CD8-positive, alpha-beta memory T cell (primary cell): ENCODE measurements around the gene ERCC6L2. TPM values are rescaled to one million over a fixed set of nuclear protein-coding genes. Genes with fewer than 3 reads are reported as not detected.
A peak's percentile ranks its signal among the peaks of the same experiment; 100 is the strongest.

Experiments used
- CTCF ChIA-PET: fragments of 350-600 bp; sonication (Branson Sonifier 250); formaldehyde crosslinking; loops from one replicate; lab custom pipeline; 2021; ENCODE audit warnings: antibody characterized with exemption; lab: Charles Lee
- POLR2A ChIA-PET: fragments of 350-600 bp; sonication (Branson Sonifier 250); formaldehyde crosslinking; loops from one replicate; lab custom pipeline; 2021; ENCODE audit warnings: antibody characterized with exemption; lab: Charles Lee
- DNase-seq, 5 donors: peaks; one replicate each; pipeline versions ENCODE4 v3.0.0 to v3.0.0-alpha.2; 2020 to 2022; ENCODE audit warnings: mixed read lengths in 1 of 5
- H3K27ac ChIP-seq: one replicate; pipeline ENCODE4 v1.7.0; 2013; ENCODE audit warnings: low read depth, mild to moderate bottlenecking, low read length, moderate library complexity
- H3K27me3 ChIP-seq: 2 replicates; pipeline ENCODE4 v1.7.0; 2013; ENCODE audit warnings: low read length, mild to moderate bottlenecking; ENCODE audit not compliant: insufficient read depth, poor library complexity, severe bottlenecking
- H3K36me3 ChIP-seq: 2 replicates; pipeline ENCODE4 v1.7.0; 2013; ENCODE audit warnings: mild to moderate bottlenecking, low read length, moderate library complexity; ENCODE audit not compliant: insufficient read depth
- H3K4me1 ChIP-seq: 2 replicates; pipeline ENCODE4 v1.7.0; 2013; ENCODE audit warnings: mild to moderate bottlenecking, low read length, moderate library complexity; ENCODE audit not compliant: insufficient read depth
- H3K4me3 ChIP-seq: 2 replicates; pipeline ENCODE4 v1.7.0; 2013; ENCODE audit warnings: mild to moderate bottlenecking, low read length
- H3K9me3 ChIP-seq: 2 replicates; pipeline ENCODE4 v1.7.0; 2013; ENCODE audit warnings: mild to moderate bottlenecking, low read length
- H3K27ac Mint-ChIP-seq, 8 donors: one replicate each; pipeline ENCODE4 v1.8.0; 2020 to 2021; ENCODE audit warnings: mixed read lengths in 8 of 8, mild to moderate bottlenecking in 6 of 8, inconsistent platforms in 3 of 8, moderate library complexity in 3 of 8
- H3K27me3 Mint-ChIP-seq, 2 donors: one replicate each; pipeline ENCODE4 v1.8.0; 2020 to 2021; ENCODE audit warnings: mixed read lengths in 2 of 2, mild to moderate bottlenecking in 1 of 2, moderate library complexity in 1 of 2
- H3K36me3 Mint-ChIP-seq, 3 donors: one replicate each; pipeline ENCODE4 v1.8.0; 2020 to 2021; ENCODE audit warnings: mixed read lengths in 3 of 3, inconsistent platforms in 1 of 3, mild to moderate bottlenecking in 1 of 3
- H3K4me1 Mint-ChIP-seq, 3 donors: one replicate each; pipeline ENCODE4 v1.8.0; 2020 to 2021; ENCODE audit warnings: mixed read lengths in 3 of 3, inconsistent platforms in 1 of 3, mild to moderate bottlenecking in 1 of 3
- H3K4me3 Mint-ChIP-seq, 7 donors: one replicate each; pipeline ENCODE4 v1.8.0; 2020 to 2021; ENCODE audit warnings: mixed read lengths in 7 of 7, mild to moderate bottlenecking in 6 of 7, moderate library complexity in 4 of 7, inconsistent platforms in 2 of 7
- H3K9me3 Mint-ChIP-seq, 5 donors: one replicate each; pipeline ENCODE4 v1.8.0; 2020 to 2022; ENCODE audit warnings: mixed read lengths in 5 of 5, mild to moderate bottlenecking in 3 of 5, moderate library complexity in 2 of 5, inconsistent platforms in 1 of 5
- polyA plus RNA-seq: library from polyadenylated mRNA; unstranded; fragments of 300-500 nt; fragmentation: Illumina TruSeq; gene quantifications from one replicate; pipeline ENCODE4 v1.2.3, GENCODE V29; 2021
- total RNA-seq, 2 experiments: library from RNA; stranded (reverse); gene quantifications; one replicate each; pipeline ENCODE4 v1.2.3, GENCODE V29; 2021

The ERCC6L2 gene
- total and polyA plus RNA-seq, 3 experiments from 2014 or later = 30.0 to 41.2 (median 32.7) TPM

GRCh38 chr9:95835393-95835792 lies 40.1 kb upstream of the ERCC6L2 start:
- H3K27me3 Mint-ChIP-seq = no peaks in the 10 kb centered on the region
- ChIA-PET CTCF (no interaction called here), POLR2A (no interaction called here)

DNA sequence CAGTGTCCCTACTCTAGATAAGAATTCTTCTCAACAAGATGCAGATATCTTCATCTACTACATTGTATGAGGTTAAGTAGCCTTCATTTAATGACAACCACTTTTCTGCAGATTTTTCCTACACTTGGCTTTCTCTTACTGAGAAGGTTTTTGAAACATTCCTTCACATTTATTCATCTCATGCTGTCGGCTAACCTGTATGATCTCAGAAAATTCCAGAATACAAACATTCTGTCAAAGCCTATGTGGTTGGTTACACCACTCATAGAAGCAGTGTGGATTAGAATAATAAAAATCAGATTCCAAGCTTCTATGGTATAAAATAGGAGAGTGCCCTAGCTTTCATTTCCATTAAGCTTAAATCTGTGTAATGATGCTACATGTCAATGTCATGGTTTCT lies 39.4 kb upstream of the ERCC6L2 start:
- no peaks in the 10 kb centered on the region for H3K9me3 ChIP-seq
- no peaks in the 10 kb centered on the region for H3K4me1 ChIP-seq
- DNase-seq = no peak
- H3K27ac Mint-ChIP-seq = no peak overlapping the region
- no peak overlapping the region for H3K4me3 ChIP-seq
- H3K27me3 Mint-ChIP-seq = no peaks in the 10 kb centered on the region
- CTCF ChIA-PET = no interaction called here
- POLR2A ChIA-PET = no interaction called here
- H3K36me3 Mint-ChIP-seq = peaks cover 0 to 3% (median 0%) of the 10 kb centered on the region in 3 donors
- no peak overlapping the region for H3K4me3 Mint-ChIP-seq
- H3K27ac ChIP-seq = no peak overlapping the region
- no peaks in the 10 kb centered on the region for H3K36me3 ChIP-seq
- no peaks in the 10 kb centered on the region for H3K27me3 ChIP-seq
- peaks cover 5 to 9% (median 9%) of the 10 kb centered on the region in 3 donors for H3K4me1 Mint-ChIP-seq
- H3K9me3 Mint-ChIP-seq = no peaks in the 10 kb centered on the region

More at GRCh38 chr9:95835393-95835792, 40.1 kb upstream of the ERCC6L2 start:
- no peak overlapping the region for H3K27ac Mint-ChIP-seq
- no peaks in the 10 kb centered on the region for H3K9me3 ChIP-seq
- no peaks in the 10 kb centered on the region for H3K4me1 ChIP-seq
- H3K36me3 ChIP-seq = no peaks in the 10 kb centered on the region
- peaks cover 5 to 9% (median 9%) of the 10 kb centered on the region in 3 donors for H3K4me1 Mint-ChIP-seq
- no peaks in the 10 kb centered on the region for H3K9me3 Mint-ChIP-seq
- DNase-seq = no peak
- H3K4me3 Mint-ChIP-seq = no peak overlapping the region
- H3K36me3 Mint-ChIP-seq = peaks cover 0 to 3% (median 0%) of the 10 kb centered on the region in 3 donors
- H3K4me3 ChIP-seq = no peak overlapping the region
- H3K27me3 ChIP-seq = no peaks in the 10 kb centered on the region
- H3K27ac ChIP-seq = no peak overlapping the region

GRCh38 chr9:95839012-95839411 lies 36.5 kb upstream of the ERCC6L2 start:
- no peak overlapping the region for H3K27ac ChIP-seq
- ChIA-PET POLR2A (no interaction called here), CTCF (no interaction called here)

GRCh38 chr9:95840074-95840473 lies 35.4 kb upstream of the ERCC6L2 start:
- ChIA-PET POLR2A (no interaction called here), CTCF (no interaction called here)
- no peaks in the 10 kb centered on the region for H3K36me3 ChIP-seq
- no peak overlapping the region for H3K4me3 Mint-ChIP-seq
- H3K4me3 ChIP-seq = no peak overlapping the region
- H3K27me3 Mint-ChIP-seq = no peaks in the 10 kb centered on the region
- H3K36me3 Mint-ChIP-seq = peaks cover 0 to 8% (median 3%) of the 10 kb centered on the region in 3 donors
- DNase-seq = no peak
- no peaks in the 10 kb centered on the region for H3K27me3 ChIP-seq
- H3K4me1 ChIP-seq = no peaks in the 10 kb centered on the region
- H3K9me3 ChIP-seq = no peaks in the 10 kb centered on the region
- H3K9me3 Mint-ChIP-seq = no peaks in the 10 kb centered on the region
- H3K4me1 Mint-ChIP-seq = no peaks in the 10 kb centered on the region
- no peak overlapping the region for H3K27ac Mint-ChIP-seq
- no peak overlapping the region for H3K27ac ChIP-seq

More at GRCh38 chr9:95839012-95839411, 36.5 kb upstream of the ERCC6L2 start:
- Histone ChIP-seq H3K36me3 (no peaks in the 10 kb centered on the region), H3K4me3 (no peak overlapping the region), H3K9me3 (no peaks in the 10 kb centered on the region), H3K4me1 (no peaks in the 10 kb centered on the region), H3K27me3 (no peaks in the 10 kb centered on the region)
- Mint-ChIP-seq H3K27me3 (no peaks in the 10 kb centered on the region), H3K9me3 (no peaks in the 10 kb centered on the region), H3K36me3 (peaks cover 0 to 8% (median 3%) of the 10 kb centered on the region in 3 donors), H3K4me3 (no peak overlapping the region), H3K27ac (no peak overlapping the region), H3K4me1 (peaks cover 5 to 9% (median 9%) of the 10 kb centered on the region in 3 donors)
- no peak for DNase-seq

GRCh38 chr9:95841377-95841776 lies 34.1 kb upstream of the ERCC6L2 start:
- no peak overlapping the region for H3K4me3 Mint-ChIP-seq
- no peaks in the 10 kb centered on the region for H3K9me3 Mint-ChIP-seq
- H3K36me3 ChIP-seq = no peaks in the 10 kb centered on the region
- ChIA-PET CTCF (no interaction called here), POLR2A (no interaction called here)
- no peak overlapping the region for H3K4me3 ChIP-seq
- no peaks in the 10 kb centered on the region for H3K4me1 ChIP-seq
- H3K4me1 Mint-ChIP-seq = no peaks in the 10 kb centered on the region
- no peaks in the 10 kb centered on the region for H3K27me3 Mint-ChIP-seq
- H3K36me3 Mint-ChIP-seq = peaks cover 0 to 8% (median 3%) of the 10 kb centered on the region in 3 donors
- H3K9me3 ChIP-seq = no peaks in the 10 kb centered on the region
- DNase-seq = no peak
- no peaks in the 10 kb centered on the region for H3K27me3 ChIP-seq
- H3K27ac ChIP-seq = no peak overlapping the region
- H3K27ac Mint-ChIP-seq = no peak overlapping the region

DNA sequence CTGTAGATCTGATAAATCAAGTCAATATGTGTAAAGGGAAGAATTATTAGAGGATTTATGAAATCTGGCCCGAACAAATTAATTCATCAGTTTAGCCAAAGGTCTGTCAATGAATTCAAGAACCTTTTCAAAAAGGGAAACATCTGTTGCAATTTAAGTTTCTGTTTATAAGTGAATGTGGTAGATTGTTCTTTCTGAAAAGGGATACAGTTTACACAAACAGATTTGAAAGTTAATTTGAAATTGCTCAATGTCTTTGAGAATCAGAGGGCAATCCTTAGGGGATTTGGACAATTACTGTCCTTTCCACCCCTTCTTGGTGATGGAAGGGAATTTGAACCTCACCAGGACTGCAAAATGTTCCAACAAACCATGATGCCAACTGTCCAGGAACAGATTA lies 29.7 kb upstream of the ERCC6L2 start:
- H3K27me3 Mint-ChIP-seq = no peaks in the 10 kb centered on the region
- H3K36me3 ChIP-seq = no peaks in the 10 kb centered on the region
- H3K4me3 ChIP-seq = no peak overlapping the region
- H3K4me1 ChIP-seq = no peaks in the 10 kb centered on the region
- peaks cover 0 to 16% (median 12%) of the 10 kb centered on the region in 3 donors for H3K36me3 Mint-ChIP-seq
- no peaks in the 10 kb centered on the region for H3K27me3 ChIP-seq
- ChIA-PET CTCF (no interaction called here), POLR2A (no interaction called here)
- no peak for DNase-seq
- H3K4me3 Mint-ChIP-seq = no peak overlapping the region
- no peak overlapping the region for H3K27ac ChIP-seq
- no peak overlapping the region for H3K27ac Mint-ChIP-seq
- no peaks in the 10 kb centered on the region for H3K9me3 Mint-ChIP-seq
- H3K9me3 ChIP-seq = no peaks in the 10 kb centered on the region
- H3K4me1 Mint-ChIP-seq = no peaks in the 10 kb centered on the region

- no peak overlapping the region for H3K27ac Mint-ChIP-seq
- Histone ChIP-seq H3K27ac (no peak overlapping the region), H3K4me1 (no peaks in the 10 kb centered on the region), H3K27me3 (no peaks in the 10 kb centered on the region), H3K9me3 (no peaks in the 10 kb centered on the region), H3K36me3 (no peaks in the 10 kb centered on the region), H3K4me3 (no peak overlapping the region)
- H3K36me3 Mint-ChIP-seq = peaks cover 0 to 12% (median 11%) of the 10 kb centered on the region in 3 donors
- H3K4me3 Mint-ChIP-seq = no peak overlapping the region
- H3K4me1 Mint-ChIP-seq = peaks cover 4 to 19% (median 14%) of the 10 kb centered on the region in 3 donors
- ChIA-PET CTCF (no interaction called here), POLR2A (no interaction called here)
- H3K9me3 Mint-ChIP-seq = no peaks in the 10 kb centered on the region
- no peaks in the 10 kb centered on the region for H3K27me3 Mint-ChIP-seq
- no peak for DNase-seq
These were observed 26.7 kb upstream of the ERCC6L2 start for GRCh38 chr9:95848764-95849163.

DNA sequence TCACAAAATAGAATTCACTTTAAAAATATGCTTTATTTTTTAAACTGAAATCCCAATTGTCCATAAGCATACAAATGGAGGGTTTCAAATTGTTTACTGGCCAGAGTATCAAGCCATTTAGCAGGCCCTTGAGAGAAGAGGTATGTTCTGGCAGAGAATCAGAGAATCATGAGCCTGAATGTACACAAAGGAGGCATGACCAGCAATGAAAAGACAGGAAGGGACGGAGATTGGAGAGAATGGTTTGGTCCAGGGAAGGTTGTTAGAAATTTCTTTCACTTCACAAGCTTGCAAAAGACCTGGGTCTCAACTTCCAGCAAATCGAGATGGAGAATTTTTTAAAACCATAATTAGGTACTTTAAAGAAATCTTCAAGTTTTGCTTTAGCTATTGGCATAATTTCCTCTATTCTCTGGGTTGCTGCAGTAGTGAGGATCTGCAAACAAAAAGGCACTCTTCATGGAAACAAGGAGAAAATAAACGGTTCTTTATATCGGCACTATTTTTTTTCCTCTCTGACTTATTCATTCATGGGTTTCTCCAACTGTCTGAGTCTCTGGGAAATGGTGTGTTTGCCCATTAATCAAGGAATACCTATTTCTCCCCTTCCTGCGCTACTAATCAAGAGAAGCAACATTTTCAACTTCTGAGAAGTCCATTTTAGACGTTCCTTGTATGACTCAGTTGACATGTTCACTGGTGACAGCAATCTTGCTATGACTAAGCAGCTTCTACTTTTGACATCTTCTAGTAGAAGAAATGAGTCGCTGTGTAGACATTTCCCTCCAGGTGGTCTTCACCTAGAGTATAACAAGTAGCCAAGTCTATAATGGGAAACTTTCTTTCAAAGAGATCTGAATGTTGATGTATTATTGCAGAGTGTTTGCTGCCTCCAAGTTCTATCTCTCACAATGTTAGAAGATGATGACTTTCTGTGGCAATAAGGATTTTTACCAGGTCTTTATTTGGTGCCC lies 23.1 kb upstream of the ERCC6L2 start:
- H3K36me3 Mint-ChIP-seq = peaks cover 0 to 12% (median 11%) of the 10 kb centered on the region in 3 donors
- peak overlapping the region in 1 of 7 donors; percentile 16 for H3K4me3 Mint-ChIP-seq
- no peak overlapping the region for H3K27ac Mint-ChIP-seq
- ChIA-PET POLR2A (no interaction called here), CTCF (interaction anchor here (1.4 kb wide), 1 partner anchor 21 kb away, joined by 3 read pairs; no protein-coding TSS in a partner anchor)
- H3K27me3 Mint-ChIP-seq = no peaks in the 10 kb centered on the region
- H3K9me3 Mint-ChIP-seq = no peaks in the 10 kb centered on the region
- no peak overlapping the region for H3K4me3 ChIP-seq
- no peak for DNase-seq
- H3K4me1 Mint-ChIP-seq = peaks cover 4 to 22% (median 14%) of the 10 kb centered on the region in 3 donors
- no peak overlapping the region for H3K27ac ChIP-seq
- H3K4me1 ChIP-seq = no peaks in the 10 kb centered on the region
- H3K9me3 ChIP-seq = no peaks in the 10 kb centered on the region
- no peaks in the 10 kb centered on the region for H3K27me3 ChIP-seq
- no peaks in the 10 kb centered on the region for H3K36me3 ChIP-seq
